ENCODE measurements around the gene DIAPH2. TPM values are rescaled to one million over a fixed set of nuclear protein-coding genes. Genes with fewer than 3 reads are reported as not detected.

DIAPH2 gene
- total RNA-seq, 2 experiments from 2014 or later: 13.7 to 13.9 TPM

GRCh38 chrX:97367125-97367524 lies 682.5 kb downstream of the DIAPH2 start:
- Mint-ChIP-seq H3K27me3 (no peaks in the 10 kb centered on the region), H3K36me3 (peaks cover 1% of the 10 kb centered on the region), H3K9me3 (no peaks in the 10 kb centered on the region), H3K4me1 (no peaks in the 10 kb centered on the region), H3K4me3 (no peak overlapping the region), H3K27ac (no peak overlapping the region)
- POLR2A ChIA-PET: no interaction called here
- no peak for DNase-seq
- no peak for ATAC-seq (ENCODE audit: low read depth)

- Mint-ChIP-seq H3K4me3 (no peak overlapping the region), H3K36me3 (peaks cover 1% of the 10 kb centered on the region), H3K4me1 (no peaks in the 10 kb centered on the region), H3K27me3 (no peaks in the 10 kb centered on the region), H3K9me3 (no peaks in the 10 kb centered on the region), H3K27ac (no peak overlapping the region)
- DNase-seq (no peak), ATAC-seq (ENCODE audit: low read depth) (no peak)
- POLR2A ChIA-PET: no interaction called here
Observed at GRCh38 chrX:97369947-97370346, 685.3 kb downstream of the DIAPH2 start.

- H3K9me3 Mint-ChIP-seq: no peaks in the 10 kb centered on the region
- no peaks in the 10 kb centered on the region for H3K4me1 Mint-ChIP-seq
- no peak for ATAC-seq (ENCODE audit: low read depth)
- H3K4me3 Mint-ChIP-seq: no peak overlapping the region
- no peak for DNase-seq
- H3K27ac Mint-ChIP-seq: no peak overlapping the region
- POLR2A ChIA-PET: no interaction called here
- peaks cover 1% of the 10 kb centered on the region for H3K36me3 Mint-ChIP-seq
- H3K27me3 Mint-ChIP-seq: no peaks in the 10 kb centered on the region
Observed at GRCh38 chrX:97372001-97372766, 687.5 kb downstream of the DIAPH2 start.

DNA sequence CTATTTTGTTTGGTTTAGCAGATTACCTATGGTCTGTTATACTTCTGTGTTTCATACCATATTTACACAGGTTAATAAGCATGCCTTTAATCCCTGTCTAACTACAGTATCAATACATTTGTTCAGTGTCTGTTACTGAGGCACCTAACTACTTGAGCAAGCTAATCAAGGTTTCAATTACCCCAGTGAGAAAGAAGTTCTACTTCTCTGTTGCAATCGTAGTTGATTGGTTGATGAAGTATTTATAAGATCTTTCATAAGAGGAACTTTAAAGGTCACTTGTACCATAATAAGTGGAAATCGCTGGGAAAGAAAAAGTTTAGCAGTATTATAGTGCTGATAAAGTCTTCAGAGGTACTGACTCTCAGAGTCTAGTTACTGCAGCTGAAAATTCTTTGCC lies 689.6 kb downstream of the DIAPH2 start:
- H3K9me3 Mint-ChIP-seq: no peaks in the 10 kb centered on the region
- no peaks in the 10 kb centered on the region for H3K27me3 Mint-ChIP-seq
- ATAC-seq (ENCODE audit: low read depth) (no peak), DNase-seq (no peak)
- no peak overlapping the region for H3K27ac Mint-ChIP-seq
- H3K4me1 Mint-ChIP-seq: no peaks in the 10 kb centered on the region
- no peaks in the 10 kb centered on the region for H3K36me3 Mint-ChIP-seq
- H3K4me3 Mint-ChIP-seq: no peak overlapping the region
- POLR2A ChIA-PET: no interaction called here

DNA sequence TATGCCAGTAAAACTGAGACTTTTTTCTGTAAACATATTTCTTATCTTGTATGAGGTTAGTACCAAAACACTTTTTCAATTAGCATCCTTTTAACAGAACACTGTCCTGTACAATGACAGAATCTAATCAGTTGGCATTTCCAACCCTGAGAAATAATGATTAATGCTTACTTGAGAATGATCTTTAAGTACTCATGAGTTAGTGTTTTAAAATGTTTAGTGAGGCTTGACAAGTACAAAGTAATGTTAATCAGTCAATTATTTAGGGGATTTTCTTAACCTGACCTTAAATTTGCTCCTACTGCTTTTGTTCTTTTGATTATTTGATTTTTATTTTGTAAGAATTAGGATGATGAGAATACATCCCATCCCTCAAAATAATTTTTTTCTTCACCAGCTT lies 695.6 kb downstream of the DIAPH2 start:
- Mint-ChIP-seq H3K4me3 (no peak overlapping the region), H3K27me3 (no peaks in the 10 kb centered on the region), H3K36me3 (peaks cover 4% of the 10 kb centered on the region), H3K4me1 (no peaks in the 10 kb centered on the region), H3K27ac (no peak overlapping the region), H3K9me3 (no peaks in the 10 kb centered on the region)
- no peak for ATAC-seq (ENCODE audit: low read depth)
- POLR2A ChIA-PET: no interaction called here
- no peak for DNase-seq

DNA sequence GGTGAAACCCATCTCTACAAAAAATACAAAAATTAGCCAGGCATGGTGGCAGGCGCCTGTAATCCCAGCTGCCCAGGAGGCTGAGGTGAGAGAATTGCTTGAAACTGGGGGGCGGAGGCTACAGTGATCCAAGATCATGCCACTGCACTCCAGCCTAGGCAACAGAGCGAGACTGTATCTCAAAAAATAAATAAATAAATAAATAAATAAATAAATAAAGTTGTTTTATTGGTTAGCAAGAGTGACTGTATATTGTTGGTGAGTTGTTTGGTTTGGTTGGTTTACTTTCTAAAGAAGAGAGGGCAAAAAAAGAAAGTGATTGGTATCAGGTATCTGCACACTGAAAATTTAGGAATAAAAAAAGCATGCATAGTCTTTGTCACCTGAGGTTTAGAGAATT lies 700.0 kb downstream of the DIAPH2 start:
- Mint-ChIP-seq H3K27ac (no peak overlapping the region), H3K36me3 (peaks cover 7% of the 10 kb centered on the region), H3K9me3 (peaks cover 3% of the 10 kb centered on the region), H3K4me3 (no peak overlapping the region), H3K4me1 (peaks cover 3% of the 10 kb centered on the region), H3K27me3 (no peaks in the 10 kb centered on the region)
- ATAC-seq (ENCODE audit: low read depth) (no peak), DNase-seq (no peak)
- POLR2A ChIA-PET: no interaction called here

DNA sequence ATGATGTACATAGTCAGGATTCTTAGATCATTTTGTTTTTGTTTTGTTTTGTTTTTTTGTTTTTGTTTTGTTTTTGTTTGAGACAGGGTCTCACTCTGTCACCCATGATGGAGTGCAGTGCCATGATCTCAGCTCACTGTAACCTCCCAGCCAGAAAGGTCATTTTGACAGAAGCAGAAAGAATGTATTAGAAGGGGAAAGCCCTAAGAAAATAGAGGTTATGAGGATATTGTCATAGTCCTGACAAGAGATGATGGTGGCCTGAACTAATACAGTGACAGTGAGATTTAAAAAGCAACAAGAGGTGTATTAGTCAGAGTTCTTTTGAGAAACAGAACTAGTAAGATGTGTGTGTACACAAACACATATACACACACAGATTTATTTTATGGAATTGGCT lies 702.4 kb downstream of the DIAPH2 start:
- DNase-seq: no peak
- Mint-ChIP-seq H3K4me3 (no peak overlapping the region), H3K27me3 (no peaks in the 10 kb centered on the region)

DNA sequence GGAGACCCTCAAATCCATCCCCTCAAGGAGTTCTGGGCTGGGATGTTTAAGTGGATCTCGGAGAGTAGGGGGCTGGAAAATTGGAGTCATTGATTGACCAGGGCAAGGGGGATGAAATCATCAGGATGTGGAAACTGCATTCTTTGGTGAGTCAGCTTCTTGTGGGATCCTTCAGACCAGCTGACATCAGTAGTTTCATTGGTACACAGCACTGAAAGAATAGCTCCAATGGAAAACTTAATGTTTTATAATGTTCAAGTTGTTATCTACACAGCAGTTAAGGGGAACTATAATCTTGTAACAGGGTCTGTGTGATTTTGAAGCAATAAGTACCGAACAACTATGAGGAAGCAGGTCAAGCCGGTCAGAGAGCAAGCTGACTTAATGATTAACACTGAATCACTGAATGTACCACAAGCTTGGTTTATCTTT lies 705.1 kb downstream of the DIAPH2 start:
- POLR2A ChIA-PET: no interaction called here
- H3K36me3 Mint-ChIP-seq: peaks cover 6% of the 10 kb centered on the region
- DNase-seq (no peak), ATAC-seq (ENCODE audit: low read depth) (no peak)
- peaks cover 3% of the 10 kb centered on the region for H3K4me1 Mint-ChIP-seq
- H3K4me3 Mint-ChIP-seq: no peak overlapping the region
- H3K27me3 Mint-ChIP-seq: no peaks in the 10 kb centered on the region
- H3K27ac Mint-ChIP-seq: no peak overlapping the region
- H3K9me3 Mint-ChIP-seq: peaks cover 3% of the 10 kb centered on the region

More for the DNA sequence above, 702.4 kb downstream of the DIAPH2 start:
- peaks cover 3% of the 10 kb centered on the region for H3K9me3 Mint-ChIP-seq
- POLR2A ChIA-PET: no interaction called here
- no peak for ATAC-seq (ENCODE audit: low read depth)
- no peak overlapping the region for H3K27ac Mint-ChIP-seq
- peaks cover 3% of the 10 kb centered on the region for H3K4me1 Mint-ChIP-seq
- H3K36me3 Mint-ChIP-seq: peaks cover 7% of the 10 kb centered on the region

GRCh38 chrX:97397371-97397770 lies 712.7 kb downstream of the DIAPH2 start:
- H3K4me3 Mint-ChIP-seq: peak overlapping the region; percentile 7

GRCh38 chrX:97398030-97398551 lies 713.4 kb downstream of the DIAPH2 start:
- DNase-seq: no peak
- H3K27ac Mint-ChIP-seq: peak overlapping the region; percentile 7
- no peaks in the 10 kb centered on the region for H3K27me3 Mint-ChIP-seq
- peaks cover 37% of the 10 kb centered on the region for H3K4me1 Mint-ChIP-seq
- peak; percentile 78 for ATAC-seq (ENCODE audit: low read depth)
- no peaks in the 10 kb centered on the region for H3K9me3 Mint-ChIP-seq
- peak overlapping the region; percentile 50 for H3K4me3 Mint-ChIP-seq
- POLR2A ChIA-PET: no interaction called here
- peaks cover 3% of the 10 kb centered on the region for H3K36me3 Mint-ChIP-seq

More at GRCh38 chrX:97397371-97397770, 712.7 kb downstream of the DIAPH2 start:
- no peak for ATAC-seq (ENCODE audit: low read depth)
- POLR2A ChIA-PET: no interaction called here
- peaks cover 34% of the 10 kb centered on the region for H3K4me1 Mint-ChIP-seq
- no peak for DNase-seq
- no peaks in the 10 kb centered on the region for H3K27me3 Mint-ChIP-seq
- H3K27ac Mint-ChIP-seq: no peak overlapping the region
- H3K9me3 Mint-ChIP-seq: no peaks in the 10 kb centered on the region
- peaks cover 5% of the 10 kb centered on the region for H3K36me3 Mint-ChIP-seq

GRCh38 chrX:97399400-97399799 lies 714.8 kb downstream of the DIAPH2 start:
- H3K27me3 Mint-ChIP-seq: no peaks in the 10 kb centered on the region
- peak overlapping the region; percentile 52 for H3K27ac Mint-ChIP-seq
- H3K4me1 Mint-ChIP-seq: peaks cover 37% of the 10 kb centered on the region
- POLR2A ChIA-PET: no interaction called here
- H3K36me3 Mint-ChIP-seq: peaks cover 3% of the 10 kb centered on the region
- ATAC-seq (ENCODE audit: low read depth): no peak
- no peak for DNase-seq
- no peaks in the 10 kb centered on the region for H3K9me3 Mint-ChIP-seq
- peak overlapping the region; percentile 11 for H3K4me3 Mint-ChIP-seq

GRCh38 chrX:97400492-97400891 lies 715.9 kb downstream of the DIAPH2 start:
- H3K4me1 Mint-ChIP-seq: peaks cover 37% of the 10 kb centered on the region
- no peak overlapping the region for H3K4me3 Mint-ChIP-seq
- peaks cover 1% of the 10 kb centered on the region for H3K36me3 Mint-ChIP-seq
- H3K27me3 Mint-ChIP-seq: no peaks in the 10 kb centered on the region
- POLR2A ChIA-PET: no interaction called here
- no peaks in the 10 kb centered on the region for H3K9me3 Mint-ChIP-seq
- H3K27ac Mint-ChIP-seq: no peak overlapping the region
- DNase-seq: no peak
- ATAC-seq (ENCODE audit: low read depth): no peak

GRCh38 chrX:97401154-97401553 lies 716.5 kb downstream of the DIAPH2 start:
- H3K9me3 Mint-ChIP-seq: no peaks in the 10 kb centered on the region
- peaks cover 1% of the 10 kb centered on the region for H3K36me3 Mint-ChIP-seq
- peaks cover 37% of the 10 kb centered on the region for H3K4me1 Mint-ChIP-seq
- peak overlapping the region; percentile 54 for H3K4me3 Mint-ChIP-seq
- DNase-seq (no peak), ATAC-seq (ENCODE audit: low read depth) (no peak)
- peak overlapping the region; percentile 62 for H3K27ac Mint-ChIP-seq
- POLR2A ChIA-PET: no interaction called here
- no peaks in the 10 kb centered on the region for H3K27me3 Mint-ChIP-seq

GRCh38 chrX:97401586-97402136 lies 717.0 kb downstream of the DIAPH2 start:
- Mint-ChIP-seq H3K9me3 (no peaks in the 10 kb centered on the region), H3K27me3 (no peaks in the 10 kb centered on the region), H3K36me3 (peaks cover 1% of the 10 kb centered on the region), H3K4me3 (no peak overlapping the region), H3K4me1 (peaks cover 37% of the 10 kb centered on the region), H3K27ac (no peak overlapping the region)
- ATAC-seq (ENCODE audit: low read depth): no peak
- POLR2A ChIA-PET: no interaction called here
- no peak for DNase-seq

Measured in activated naive CD8-positive, alpha-beta T cell treated with anti-CD3 and anti-CD28 coated beads, Interleukin-2, amount 10 ng/mL, durations not matched to agents 7 days and 5 days (primary cell).